HS-5 (cell line): ENCODE measurements around the gene SPRYD7.
A peak's percentile ranks its signal among the peaks of the same experiment; 100 is the strongest.
"Not testable (repeated sequence)": the region's sequence is repeated elsewhere in the genome, so short reads cannot be mapped to it uniquely, and the experiment has no call there.

ENCODE experiments used
- DNase-seq: peaks from one replicate; pipeline ENCODE4 v3.0.0-alpha.2; 2012; ENCODE audit warnings: low read depth

The SPRYD7 gene, protein sequence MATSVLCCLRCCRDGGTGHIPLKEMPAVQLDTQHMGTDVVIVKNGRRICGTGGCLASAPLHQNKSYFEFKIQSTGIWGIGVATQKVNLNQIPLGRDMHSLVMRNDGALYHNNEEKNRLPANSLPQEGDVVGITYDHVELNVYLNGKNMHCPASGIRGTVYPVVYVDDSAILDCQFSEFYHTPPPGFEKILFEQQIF

DNA sequence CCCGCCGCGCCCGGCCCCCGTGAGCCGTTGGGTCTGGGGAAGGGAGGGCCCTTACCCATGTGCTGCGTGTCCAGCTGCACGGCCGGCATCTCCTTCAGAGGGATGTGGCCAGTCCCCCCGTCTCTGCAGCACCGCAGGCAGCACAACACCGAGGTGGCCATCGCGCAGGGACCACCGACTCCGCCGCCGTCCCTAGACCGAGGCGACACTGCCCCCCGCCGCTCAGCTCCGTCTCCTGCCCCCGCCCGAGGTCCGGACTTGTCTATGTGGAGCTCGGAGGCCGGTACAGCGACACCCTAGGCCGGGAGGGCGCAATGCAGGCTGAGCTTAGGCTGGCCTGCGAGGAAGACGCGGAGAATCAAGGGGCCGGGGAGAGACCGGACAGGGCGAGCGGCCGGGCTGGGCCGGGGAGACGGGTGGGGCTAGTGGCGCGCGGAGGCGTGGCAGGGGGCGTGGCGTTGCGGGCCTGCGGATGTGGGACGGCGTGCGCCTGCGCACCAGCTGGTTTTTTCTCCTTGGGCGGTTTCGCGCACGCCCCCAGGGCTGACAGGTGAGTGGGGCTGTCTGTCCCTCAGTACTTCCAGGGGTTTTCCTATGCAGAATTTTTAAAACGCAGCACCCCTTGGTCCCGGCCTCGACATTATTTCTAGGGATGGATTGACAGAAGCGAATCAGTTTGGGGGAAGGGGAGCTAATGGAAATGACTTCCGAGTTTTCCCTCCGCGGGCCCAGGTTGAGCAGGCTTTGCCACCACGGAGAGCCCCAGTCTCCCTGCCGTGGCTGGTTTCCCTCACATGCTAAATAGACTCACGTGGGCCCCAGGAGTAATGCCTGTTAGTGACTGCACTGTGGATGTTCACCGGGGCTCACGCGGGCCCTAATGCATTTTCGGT lies at the start of gene SPRYD7:
Gene SPRYD7, minus strand, starts transcription at position 266 of the 893 bp plus-strand sequence. Its CDS starts 105 bp downstream, at position 161.
- DNase-seq, result peak; percentile 73

DNA sequence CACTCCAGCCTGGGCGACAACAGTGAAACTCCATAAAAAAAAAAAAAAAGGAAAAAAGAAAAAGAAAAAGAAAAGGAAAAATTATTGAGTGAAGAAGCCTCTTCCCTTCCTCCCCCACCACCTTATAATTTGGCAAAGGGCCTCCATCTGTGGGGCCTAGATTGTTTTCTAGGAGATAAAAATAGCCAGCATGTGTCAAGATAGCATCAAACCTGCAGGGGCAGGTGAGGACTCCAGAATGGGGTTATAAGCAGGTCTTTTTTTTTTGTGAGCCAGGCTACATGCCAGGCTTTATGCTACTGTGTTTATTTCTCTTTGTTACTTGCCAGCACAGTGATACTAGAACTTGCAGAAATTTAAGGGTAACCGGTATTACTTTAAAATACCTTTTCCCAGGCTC lies 49.0 kb upstream of the SPRYD7 start:
- no peak for DNase-seq

DNA sequence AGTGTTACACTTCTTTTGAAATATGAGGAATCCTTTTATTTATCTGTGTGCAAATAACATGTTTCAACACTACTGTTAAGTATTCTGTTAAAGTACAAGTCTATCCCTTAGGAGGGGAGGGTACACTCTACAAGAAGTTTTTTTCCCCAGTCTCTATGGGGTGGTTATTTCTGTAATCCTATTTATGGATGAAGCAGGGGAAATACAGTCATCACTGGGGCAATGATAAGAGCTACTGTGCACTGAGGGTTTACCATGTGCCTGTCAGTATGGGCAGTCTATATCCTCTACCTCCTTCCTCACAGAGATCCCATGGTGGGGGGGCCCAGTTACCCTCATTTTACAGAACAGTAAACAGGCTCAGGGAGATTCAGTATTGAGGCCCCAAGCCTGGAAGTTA lies 44.1 kb upstream of the SPRYD7 start:
- DNase-seq, result no peak

DNA sequence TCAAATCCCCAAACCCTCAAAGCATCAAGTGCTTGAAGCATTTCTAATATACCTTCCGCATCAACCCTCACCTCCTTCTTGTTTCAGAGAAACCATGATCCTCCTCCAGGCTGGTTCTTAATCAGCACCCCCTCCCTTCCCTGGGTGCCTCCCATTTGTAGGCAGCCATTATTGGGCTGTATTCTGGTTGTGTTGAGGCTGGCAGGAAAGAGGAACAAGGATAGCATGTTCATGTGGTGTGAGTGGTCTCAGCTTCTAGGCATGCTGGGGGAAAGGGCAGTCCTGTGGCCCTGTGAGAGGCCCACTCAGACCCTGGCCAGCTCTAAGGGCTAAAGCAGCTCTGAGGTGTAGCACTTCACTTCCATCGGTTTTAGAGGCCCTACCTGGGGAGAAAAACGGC lies 41.9 kb upstream of the SPRYD7 start:
- DNase-seq, result no peak

DNA sequence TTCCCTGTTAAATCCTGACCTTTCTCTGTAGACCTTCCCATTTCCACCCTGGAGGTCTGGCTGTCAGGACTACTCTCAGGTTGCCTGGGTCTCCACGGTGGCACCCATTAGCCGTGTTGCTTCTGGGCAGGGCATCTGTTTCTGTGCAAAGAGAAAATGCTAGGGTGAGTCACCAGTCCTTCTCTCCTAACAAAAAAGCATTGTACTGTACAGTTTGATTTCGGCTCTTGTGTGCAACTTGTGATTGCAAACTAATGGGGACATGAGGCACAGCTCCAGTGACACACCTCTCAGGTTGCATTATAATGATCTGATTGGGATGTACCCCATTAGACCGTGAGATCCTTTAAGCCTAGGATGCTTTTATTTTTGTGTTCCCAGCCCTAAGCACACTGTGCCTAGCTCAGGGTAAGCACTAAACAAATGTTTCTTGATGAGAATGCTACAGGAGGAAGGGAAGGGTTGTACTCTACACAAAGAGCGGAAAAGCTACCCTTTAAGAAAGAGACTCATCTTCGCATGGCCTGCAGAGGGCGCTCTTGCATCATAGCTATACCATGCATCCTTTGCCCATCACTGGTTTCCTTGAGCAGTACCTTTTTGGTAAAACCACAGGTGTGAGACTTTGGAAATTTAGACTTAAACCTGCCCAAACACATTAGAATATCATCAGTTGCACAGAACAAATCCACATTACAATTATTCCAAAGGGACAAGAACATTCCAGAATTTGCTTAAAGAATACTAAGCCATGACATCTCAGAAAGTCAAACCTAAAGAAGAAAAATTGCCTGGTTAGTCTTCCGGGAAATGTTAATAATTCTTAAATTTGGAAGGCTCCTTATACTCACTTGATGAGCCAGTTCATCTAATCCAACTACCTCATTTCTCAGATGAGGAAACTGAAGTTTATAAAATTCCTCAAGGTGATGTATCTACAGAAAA lies 40.4 kb upstream of the SPRYD7 start:
- DNase-seq, result no peak

DNA sequence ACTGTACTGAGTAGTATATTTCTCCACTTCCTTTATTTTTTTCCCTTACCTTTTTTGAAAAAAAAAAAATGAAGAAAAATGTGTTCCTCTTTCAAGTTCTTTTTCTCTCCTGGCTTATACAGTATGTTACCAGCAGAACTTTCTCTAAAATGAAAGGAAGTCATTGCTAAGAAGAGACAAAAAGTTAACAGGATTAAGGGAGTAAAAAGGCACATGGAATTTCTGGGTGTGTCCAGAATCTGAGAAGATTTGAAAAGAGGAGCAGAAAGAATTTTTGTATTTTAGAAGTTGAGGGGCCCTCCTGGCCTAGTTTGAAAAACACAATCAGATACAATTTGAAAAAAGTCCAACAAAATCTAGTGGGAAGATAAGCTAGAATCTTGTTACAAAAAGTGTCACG lies 39.7 kb upstream of the SPRYD7 start:
- no peak for DNase-seq

DNA sequence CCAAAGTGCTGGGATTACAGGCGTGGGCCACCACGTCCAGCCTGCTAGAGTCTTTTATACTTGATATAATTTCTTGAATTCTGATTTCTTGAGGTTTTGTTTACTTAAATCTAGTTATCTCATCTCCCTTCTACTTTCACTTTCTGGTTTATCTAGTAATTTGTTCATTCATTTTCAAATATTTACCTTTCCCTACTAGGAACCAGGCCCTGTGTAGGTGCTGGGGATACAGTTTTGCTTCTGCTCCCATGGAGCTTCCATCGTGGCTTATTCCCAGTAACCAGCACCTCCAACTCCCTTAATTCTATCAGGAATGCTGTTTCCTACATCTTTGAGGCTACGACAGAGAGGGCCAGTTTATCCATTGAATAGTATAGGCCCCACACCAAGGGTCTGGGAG lies 36.6 kb upstream of the SPRYD7 start:
- DNase-seq, result no peak

DNA sequence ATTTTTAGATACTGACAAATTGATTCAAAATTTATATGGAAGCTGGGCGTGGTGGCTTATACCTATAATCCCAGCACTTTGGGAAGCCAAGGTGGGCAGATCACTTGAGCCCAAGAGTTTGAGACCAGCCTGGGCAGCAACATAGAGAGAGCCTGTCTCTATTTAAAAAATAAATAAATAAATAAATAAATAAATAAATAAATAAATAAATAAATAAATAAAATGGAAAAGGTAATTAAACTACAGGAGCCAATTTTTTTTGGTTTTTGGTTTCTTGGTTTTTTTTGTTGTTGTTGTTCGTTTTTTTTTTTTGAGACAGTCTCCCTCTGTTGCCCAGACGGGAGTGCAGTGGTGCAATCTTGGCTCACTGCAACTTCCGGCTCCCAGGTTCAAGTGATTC lies 31.3 kb upstream of the SPRYD7 start:
- no peak for DNase-seq

DNA sequence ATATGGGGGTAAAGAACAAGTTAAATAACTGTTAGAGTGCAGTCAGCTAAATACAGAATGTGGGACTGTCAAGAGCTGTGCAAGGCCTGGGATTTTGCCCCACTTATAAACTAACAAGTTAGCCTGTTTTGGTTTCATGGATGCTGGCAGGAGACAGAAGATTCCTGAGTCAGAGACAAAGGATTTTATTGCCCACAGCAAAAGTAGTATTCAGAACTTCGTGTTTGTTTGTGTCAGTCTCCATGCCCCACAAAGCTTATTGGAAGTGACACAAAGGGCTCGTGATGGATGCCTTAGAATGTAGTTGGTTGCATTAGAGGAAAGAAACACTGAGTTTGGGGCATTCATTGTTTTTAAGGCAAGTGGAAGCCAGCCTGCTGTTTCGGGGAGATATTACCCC lies 22.2 kb upstream of the SPRYD7 start:
- DNase-seq, result no peak

DNA sequence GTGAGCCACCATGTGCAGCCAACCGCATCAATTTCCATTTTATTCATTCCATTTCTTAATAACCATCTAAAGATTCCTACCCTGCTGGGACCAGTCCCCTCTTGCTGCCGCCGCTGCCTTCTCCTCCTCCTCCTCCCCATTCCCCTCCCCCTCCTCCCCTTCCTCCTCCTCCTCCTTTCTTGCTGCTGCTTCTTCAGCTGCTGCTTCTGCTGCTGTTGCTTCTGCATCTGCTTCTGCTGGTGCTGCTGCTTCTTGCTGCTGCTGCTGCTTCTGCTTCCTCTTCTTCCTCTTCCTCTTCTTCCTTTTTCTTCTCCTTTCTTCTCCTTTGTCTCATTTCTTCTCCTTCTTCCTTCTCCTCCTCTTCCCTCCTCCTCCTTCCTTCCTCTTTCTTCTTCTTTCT lies 20.0 kb upstream of the SPRYD7 start:
- DNase-seq, result no peak

DNA sequence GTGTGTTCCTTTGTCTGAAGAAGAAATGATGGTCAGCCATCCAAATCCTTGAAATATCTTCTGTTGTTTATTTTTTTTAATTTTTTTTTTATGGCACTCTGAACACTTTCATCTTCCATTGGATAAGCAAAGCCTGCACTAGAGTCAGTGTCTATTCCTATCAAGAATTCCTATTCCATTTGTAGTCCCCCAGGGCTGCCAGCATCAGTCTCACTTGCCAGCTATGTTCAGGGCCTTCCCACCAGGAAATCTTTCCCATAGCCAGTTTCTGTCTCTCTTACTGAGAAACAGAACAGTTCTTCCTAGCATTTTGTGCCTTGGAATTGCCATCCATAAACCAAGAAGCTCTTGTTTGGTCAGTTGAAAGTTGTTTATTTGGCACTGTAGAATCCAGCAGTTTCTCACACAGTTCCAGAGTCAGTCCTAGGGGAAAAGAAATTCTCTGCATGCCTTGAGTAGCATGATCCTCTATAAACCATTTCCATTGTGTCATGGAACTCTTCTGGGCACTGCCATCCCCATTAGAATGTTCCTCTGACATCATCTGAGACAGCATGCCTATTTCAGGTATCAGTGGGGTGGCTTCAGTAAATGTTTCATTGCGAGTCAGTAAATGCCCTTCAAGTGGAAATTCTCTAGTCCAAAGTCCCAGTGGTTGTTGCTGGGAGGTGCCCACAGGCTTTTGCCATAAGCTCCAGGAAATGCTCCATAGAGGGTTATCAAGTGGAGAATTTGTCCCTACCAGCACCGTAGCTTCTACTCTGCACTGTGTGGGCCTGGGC lies 18.7 kb upstream of the SPRYD7 start:
- DNase-seq, result no peak

DNA sequence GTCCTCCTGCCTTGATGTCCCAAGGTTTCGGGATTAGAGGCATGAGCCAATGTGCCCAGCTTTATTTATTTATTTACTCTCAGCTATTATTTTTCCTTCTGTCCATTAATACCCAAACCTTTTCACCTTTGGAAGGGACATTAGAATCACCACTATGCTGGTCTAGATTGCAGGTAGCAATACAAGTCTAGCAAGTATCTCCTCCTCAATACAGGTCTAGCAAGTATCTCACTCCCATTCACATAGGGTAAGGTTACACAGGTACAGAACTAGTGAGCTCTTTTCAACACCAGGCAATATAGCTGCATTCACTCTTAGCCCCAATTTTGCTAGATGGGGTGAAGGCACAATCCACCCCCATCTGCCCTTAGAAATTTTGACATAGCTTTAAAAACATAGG lies 17.4 kb upstream of the SPRYD7 start:
- DNase-seq, result no peak

DNA sequence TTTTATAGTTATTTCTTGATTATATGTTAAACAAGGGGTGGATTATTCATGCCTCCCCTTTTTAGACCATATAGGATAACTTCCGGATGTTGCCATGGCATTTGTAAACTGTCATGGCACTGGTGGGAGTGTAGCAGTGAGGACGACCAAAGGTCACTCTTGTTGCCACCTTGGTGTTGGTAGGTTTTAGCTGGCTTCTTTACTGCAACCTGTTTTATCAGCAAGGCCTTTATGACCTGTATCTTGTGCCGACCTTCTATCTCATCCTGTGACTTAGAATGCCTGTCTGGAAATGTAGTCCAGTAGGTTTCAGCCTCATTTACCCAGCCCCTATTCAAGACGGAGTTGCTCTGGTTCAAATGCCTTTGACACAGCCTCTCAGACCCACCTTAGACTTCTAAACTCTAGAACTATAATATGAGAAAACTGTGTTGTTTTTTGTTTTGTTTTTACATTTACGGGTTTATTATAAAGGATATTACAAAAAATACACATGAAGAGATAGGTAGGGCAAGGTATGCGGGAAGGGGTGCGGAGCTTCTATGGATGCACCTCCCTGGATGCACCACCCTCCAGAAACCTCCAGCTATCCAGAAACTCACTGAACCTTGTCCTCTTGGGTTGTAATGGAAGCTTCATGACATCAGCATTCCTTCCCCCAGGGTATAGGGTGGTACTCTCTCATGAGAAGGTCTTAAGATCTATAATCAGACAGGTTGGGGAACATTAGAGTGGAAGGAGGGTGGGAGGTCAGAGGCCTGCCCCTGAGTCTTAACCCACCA lies 15.8 kb upstream of the SPRYD7 start:
- no peak for DNase-seq

DNA sequence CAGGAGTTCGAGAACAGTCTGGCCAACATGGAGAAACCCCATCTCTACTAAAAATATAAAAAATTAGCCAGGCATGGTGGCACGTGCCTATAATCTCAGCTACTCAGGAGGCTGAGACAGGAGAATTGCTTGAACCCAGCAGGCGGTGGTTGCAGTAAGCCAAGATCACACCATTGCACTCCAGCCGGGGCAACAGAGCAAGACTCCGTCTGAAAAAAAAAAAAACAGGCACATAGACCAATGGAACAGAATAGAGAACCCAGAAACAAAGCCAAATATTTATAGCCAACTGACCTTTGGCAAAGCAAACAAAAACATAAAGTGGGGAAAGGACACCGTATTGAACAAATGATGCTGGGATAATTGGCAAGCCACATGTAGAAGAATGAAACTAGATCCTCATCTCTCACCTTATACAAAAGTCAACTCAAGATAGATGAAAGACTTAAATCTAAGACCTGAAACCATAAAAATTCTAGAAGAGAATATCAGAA lies 12.7 kb upstream of the SPRYD7 start:
- not testable (repeated sequence) for DNase-seq

DNA sequence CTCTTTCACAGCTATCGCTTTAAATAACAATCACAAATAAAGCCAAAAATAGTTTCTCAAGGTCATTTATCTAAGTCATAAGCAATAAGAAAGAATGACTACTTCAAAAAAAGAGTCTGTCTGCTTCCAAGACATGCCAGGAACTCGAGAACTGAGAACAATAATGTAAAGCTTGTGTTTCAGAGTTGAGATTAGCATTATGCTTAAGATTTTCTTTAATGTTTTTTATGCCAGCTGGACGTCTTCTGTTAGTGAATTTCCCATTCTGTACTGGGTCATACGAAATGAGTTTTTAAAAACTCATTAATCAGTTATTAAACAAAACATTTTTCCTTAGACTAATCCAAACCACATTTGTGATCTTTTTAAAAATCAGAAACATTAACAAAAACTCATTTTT lies 3.2 kb upstream of the SPRYD7 start:
- no peak for DNase-seq

DNA sequence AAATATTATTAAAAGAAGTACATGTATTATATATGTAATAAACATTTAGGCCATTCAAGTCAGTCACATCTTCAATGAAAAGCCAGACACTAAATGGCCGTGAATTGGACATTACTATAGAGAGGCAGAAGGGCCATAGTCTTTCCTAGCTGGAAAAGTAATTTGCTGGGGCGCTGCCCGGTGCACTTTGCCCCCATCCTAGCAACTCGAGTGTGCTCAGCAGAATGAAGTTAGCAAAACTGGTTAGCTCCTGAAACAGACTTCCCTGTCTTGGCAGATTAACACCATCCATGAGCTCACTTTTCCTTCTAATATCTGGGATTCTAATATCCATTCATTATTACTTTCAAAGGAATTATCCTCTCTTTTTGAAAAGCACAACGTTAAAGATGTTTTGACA lies 2.8 kb upstream of the SPRYD7 start:
- no peak for DNase-seq

DNA sequence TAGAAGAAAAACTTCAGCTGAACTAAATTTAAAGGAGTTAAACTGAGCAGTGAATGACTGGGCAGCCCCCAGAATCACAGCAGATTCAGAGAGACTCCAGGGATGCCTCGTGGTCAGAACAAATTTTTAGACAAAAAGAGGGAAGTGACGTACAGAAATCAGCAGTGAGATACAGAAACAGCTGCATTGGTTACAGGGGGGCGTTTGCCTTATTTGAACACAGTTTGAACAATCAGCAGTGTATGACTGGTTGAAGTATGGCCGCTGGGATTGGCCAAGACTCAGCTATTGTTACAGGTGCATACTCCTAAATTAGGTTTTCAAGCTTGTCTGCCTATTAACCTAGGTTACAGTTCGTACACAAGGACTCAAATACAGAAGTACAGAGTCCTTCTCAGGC lies 2.2 kb upstream of the SPRYD7 start:
- no peak for DNase-seq

DNA sequence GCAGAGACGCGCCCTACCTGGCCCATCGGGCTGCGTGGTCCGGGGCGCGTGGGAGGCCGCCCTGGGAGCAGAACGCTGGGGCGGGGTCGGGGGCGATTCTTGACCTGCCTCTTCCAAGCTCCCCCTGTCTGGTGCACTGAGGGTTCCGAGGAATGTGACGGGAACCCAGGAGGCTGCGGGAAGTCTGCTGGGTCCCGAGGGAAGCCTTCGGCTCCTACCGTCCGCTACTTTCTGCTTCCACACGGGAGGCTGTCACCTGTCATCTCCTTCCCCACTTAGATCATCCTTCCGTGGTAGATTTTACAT lies 781 bp upstream of the SPRYD7 start:
- DNase-seq, result no peak

DNA sequence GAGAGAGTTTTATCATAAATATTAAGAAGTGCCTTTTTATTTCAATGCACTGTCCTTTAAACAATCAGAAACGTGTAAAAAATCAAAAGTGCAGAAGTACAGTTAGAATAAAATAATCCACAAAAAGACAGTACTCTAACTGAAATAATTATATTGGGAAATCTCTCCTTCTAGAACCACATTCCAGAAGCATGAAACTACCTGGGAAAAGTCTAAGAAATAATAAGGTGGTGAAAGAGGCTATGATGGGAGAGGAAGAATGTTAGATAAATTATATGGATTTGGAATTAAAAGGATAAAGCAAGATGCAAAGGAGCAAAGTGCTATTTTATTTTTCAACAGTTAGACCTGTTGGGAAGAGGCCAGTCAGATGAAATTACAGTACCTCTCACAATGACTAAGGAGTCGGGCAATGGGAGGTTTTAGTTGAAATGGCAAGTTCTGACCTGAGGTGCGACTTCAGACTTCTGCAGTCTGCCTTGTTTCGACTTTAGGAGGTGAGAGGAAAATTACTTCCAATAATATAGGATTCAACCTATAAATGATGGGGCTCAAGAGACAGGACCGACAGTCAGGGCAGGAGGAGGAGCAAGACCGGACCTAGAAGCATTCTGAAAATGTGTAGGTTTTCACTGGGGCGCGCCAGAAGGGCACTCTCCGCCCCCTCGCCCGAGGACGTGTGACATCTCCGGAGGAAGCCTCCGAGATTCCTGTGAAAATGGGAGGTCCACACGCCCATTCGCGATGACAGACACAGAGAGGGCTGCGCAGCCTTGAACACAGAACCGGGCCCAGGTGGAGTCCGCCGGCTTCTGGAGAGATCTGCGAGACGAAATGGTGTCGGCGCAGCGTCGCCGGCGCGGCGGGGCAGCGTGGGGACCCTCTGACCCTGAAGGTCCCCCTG lies 717 bp downstream of the SPRYD7 start:
- peak; percentile 34 for DNase-seq

DNA sequence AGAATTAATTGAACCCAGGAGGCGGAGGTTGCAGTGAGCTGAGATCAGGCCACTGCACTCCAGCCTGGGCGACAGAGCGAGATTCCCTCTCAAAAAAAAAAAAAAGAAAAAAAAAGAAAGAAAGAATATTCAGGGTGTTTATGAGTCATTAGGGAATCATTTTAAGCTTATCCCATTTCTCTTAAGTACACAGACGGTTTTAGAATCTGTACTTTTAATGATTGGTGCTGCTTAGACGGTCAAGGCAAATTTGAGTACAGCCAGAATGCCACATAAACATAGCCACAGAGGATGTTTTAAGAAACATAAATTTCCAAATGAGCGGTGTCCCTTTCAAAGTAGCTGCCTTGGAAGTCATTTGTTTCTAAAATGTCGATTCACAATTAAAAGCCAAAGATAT lies 2.6 kb downstream of the SPRYD7 start:
- no peak for DNase-seq
